NCI-H345 (cell line): Measurements from ENCODE around the gene FBXO8.
A peak's percentile ranks its signal among the peaks of the same experiment; 100 is the strongest.
"Not testable (repeated sequence)": the region's sequence is repeated elsewhere in the genome, so short reads cannot be mapped to it uniquely, and the experiment has no call there.

ENCODE experiments used
- DNase-seq: peaks from one replicate; lab custom pipeline; 2025; lab: John Stamatoyannopoulos, UW

The FBXO8 gene

DNA sequence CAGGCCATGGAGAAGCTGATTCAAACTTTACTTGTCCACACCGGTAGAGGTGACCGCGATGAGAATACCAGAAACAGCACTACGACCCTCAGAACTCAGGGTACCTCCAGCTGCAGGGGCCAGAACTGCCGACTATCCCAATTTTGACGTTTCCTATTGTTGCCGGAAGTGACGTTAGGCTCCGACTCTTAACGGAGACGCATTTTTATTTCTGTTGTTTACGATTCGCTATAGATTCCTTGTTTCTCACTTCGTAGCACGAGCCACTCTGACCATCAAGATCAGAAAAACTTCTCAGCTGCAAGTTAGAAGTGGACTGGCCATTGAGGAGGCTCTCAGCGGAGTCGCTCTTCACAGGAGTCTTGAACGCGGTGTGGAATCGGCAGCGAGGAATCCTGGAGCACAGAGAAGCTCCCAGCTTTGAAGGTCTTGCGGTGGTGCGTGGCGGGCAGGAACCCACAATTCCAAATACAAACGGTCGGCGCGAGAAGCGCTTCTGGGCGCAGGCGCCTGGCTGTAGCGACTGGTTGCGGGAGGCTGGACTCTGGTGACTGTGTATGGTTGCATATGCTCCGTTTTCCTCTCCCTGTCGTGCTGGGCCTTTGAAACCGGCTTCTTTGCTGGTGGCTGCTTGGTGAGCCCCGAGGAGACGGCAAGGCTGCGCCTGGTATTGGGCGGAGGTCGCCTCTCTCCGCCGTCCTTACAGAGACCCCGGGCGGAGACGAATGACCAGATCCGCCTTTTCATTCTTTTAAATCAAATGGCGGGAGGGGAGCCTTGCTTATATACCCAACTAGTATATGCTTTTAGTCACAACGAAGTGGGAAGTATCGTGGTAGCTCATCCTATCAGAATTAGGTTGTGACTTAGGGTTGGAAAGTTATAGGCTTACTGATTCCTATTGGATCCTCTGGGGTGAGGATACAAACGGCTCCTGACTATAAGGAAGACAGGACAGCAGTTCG is at the start of gene FBXO8, which contains the start of gene CEP44:
Gene FBXO8, minus strand, starts transcription at position 161 of the 965 bp plus-strand sequence. CDS start 20,575 bp downstream, outside the sequence.
Gene CEP44, plus strand, starts transcription at position 405 of the 965 bp plus-strand sequence. CDS start 15,211 bp downstream, outside the sequence.
- DNase-seq = peak; percentile 68

DNA sequence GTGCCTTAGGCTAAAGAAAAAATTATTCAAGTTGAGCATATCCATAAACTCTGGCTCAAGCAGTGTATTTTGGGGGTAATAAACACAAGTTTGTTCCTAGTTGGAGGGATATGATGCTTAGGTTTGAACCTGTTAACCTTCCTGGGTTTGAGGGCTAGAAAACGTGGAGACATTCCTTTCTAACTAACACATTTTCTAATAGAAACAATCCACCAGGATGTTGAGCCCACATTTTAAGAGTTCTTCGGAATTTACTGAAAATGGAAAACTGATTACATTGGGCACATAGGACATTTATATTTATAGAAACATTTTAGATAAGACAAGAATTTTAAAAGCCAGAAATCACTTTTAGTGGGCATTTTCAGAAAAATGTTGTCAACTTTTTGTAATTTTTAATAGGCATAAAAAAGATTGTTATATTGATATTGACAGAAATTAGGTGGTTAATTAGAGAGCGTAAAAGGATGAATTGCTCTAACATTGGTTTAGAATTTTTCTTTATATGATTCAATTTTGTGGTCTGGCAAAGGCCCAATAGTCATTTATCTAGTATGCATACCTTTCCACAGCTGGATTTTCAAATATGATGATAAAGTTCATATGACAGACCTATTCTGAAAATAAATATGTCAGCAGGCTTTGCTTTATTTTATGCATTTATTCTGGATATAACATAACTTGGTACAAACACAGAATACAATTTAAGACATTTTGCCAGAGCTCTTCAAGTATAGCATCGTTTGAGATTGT is 49.5 kb upstream of the FBXO8 start:
- no peak for DNase-seq

DNA sequence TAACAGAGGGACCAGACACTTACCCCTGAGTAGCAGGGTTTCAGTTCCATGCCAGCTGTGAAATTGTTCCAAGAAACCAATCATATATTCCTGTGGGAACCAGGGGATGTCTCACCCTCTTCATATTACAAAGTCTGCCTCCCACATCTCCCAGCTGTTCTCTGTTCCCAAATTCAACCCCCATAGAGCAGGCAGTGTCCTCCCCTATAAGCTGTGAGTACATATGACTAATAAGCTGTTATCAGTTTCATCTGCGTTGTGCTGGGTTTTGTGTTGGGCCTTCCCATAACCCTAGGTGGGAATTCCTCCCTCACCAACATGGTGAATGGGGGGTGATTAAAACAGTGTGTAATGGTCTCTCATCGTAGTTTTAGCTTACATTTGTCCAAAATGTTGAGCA is 41.3 kb upstream of the FBXO8 start:
- DNase-seq = no peak

DNA sequence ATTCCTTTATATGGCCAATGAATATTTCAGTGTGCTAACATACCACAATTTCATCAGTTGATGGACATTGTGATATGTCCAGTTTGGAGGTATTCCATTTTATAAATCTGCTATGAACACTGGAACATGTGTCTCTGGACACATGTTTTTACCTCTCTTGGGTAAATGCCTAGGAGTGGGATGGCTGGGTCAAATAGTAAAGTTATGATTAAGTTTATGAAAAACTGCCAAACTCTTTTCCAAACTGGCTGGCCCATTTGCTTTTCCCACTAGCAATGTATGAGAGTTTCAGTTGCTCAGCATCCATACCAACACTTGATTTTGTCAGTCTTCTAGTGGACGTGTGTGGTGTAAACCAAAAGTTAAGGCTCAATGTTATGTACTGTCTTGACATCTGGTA is 40.8 kb upstream of the FBXO8 start:
- no peak for DNase-seq

DNA sequence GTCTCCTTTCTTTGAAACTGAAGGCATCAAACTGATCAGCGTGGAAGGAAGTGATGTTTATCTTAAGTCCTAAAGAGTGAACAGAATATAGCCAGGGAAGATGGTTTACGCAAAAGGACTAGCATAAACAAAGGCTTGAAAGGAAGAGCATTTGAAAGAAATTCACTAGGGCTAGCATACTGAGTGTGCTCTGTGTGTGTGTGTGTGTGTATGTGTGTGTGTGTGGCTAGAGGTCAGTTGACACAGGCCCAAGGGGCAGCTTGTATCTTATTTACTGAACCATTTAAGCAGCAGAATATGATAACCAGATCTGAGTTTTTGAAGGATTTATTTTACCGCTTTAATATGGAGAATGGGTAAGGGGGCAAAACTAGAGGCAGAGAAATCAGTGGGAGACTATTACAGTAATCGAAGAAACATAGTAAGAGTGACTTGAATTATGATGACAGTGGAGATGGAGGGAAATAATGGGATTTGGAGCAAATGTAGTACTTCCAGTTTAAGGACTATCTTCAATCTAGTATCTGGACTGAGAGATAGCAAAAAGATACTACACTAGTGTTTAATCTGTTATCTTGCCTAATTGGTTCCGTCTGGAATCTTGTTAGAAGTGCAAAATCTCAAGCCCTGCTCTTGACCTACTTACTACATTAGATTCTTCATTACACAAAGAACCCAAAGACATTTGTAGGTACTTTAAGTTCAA is 37.2 kb upstream of the FBXO8 start:
- DNase-seq = no peak

DNA sequence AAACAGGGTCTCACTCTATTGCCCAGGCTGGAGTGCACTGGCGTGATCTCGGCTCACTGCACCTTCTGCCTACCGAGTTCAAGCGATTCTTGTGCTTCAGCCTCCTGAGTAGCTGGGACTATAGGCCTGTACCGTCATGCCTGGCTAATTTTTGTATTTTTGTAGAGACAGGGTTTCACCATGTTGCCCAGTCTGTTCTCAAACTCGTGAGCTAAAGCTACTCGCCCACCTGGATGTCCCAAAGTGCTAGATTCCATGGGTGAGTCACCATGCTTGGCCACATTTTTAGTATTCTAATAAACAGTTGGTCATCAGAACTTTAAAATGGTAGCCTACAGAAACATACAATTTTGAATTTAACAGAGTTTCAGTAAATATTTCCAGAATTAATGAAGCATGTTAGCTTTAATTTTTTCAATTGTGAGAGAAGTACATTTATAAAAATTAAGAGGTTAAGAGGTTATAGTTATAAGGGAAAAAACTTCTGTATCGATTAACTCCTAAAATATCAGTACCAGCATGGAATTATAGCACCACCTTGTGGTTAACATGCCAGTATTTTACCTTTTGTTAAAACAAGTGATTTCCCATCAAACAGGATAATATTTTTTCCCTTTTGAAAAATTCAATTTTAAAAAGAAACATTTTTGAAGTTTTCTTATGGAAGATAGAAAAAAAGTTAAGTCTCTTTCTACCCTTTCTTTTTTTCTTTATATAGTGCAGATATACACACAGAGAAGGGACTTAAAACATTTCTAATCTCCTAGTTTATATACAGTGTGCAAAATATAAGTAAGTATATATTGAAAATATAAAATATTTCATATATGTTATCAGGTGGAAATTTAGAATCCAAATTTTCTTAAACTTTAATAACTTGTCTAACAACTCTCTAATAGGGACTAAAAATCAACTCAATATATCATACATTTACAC is 35.6 kb upstream of the FBXO8 start:
- DNase-seq = peak; percentile 7

GRCh38 chr4:174317531-174317930 is 34.1 kb upstream of the FBXO8 start:
- peak; percentile 7 for DNase-seq

DNA sequence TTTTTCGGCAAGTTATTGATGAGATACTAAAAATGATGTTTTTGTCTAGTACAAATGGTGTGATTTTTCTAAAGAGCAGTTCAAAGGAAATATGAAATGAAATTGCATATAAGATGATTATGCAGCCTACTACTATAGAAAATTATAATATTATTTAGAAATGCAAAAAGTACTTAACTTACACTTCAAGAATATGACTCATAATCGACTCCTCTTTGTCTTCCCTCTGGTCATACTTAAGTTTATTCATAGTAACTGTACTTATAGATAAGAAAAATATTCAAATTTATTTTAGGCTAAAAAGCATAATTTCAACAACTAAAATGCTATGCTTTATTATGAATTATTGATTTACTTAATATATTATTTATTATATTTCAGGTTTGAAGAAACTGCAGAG is 33.5 kb upstream of the FBXO8 start:
- DNase-seq = no peak

DNA sequence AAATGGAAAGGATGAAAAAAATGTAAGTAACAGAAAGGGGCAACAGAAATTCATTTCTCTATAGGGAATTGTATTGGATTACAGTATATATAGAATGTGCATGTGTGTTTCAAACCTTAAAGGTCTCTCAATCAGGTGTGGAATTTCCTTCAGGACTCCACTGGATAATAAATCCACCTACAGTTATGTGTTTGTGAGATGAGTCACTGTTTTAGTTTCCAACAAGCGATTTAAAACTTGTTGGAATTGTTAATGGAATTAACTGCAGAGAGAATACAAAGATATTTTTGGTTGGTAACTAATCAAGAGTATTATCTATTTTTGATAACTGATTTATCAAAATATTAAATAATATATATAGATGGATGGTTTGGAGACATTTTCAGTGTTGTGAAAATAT is 33.1 kb upstream of the FBXO8 start:
- no peak for DNase-seq

DNA sequence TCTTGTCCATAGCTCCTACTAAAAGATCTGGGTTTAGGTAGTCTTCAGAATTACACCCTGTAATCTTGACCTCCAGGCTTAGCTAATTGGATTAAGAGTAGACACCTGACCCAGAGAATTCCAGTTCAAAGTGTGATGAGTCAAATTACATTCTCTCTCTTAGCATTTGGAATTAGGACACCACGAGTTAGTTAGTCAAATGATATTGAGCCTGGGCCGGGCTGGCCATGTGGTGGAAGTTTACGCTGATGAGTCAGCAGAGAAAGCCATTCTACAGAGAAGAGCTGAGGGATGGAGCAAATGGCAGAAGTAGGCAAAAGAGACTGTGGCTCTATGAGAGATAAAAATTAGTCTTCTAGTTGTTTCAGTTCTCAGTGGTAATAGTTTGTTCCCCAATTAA is 31.3 kb upstream of the FBXO8 start:
- DNase-seq = no peak

GRCh38 chr4:174314274-174314673 is 30.8 kb upstream of the FBXO8 start:
- DNase-seq = no peak

GRCh38 chr4:174312993-174313392 is 29.5 kb upstream of the FBXO8 start:
- no peak for DNase-seq

DNA sequence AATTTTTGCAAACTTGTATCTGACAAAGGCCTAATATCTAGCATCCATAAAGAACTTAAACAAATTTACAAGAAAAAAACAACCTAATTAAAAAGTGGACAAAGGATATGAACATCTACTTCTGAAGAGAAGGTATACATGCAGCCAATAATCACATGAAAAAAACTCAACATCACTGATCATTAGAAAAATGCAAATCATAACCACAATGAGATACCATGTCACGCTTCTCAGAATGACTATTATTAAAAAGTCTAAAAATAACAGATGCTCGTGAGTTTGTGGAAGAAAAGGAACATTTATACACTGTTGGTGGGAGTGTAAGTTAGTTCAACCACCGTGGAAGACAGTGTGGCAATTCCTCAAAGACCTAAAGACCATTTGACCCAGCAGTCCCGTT is 24.2 kb upstream of the FBXO8 start:
- no peak for DNase-seq

DNA sequence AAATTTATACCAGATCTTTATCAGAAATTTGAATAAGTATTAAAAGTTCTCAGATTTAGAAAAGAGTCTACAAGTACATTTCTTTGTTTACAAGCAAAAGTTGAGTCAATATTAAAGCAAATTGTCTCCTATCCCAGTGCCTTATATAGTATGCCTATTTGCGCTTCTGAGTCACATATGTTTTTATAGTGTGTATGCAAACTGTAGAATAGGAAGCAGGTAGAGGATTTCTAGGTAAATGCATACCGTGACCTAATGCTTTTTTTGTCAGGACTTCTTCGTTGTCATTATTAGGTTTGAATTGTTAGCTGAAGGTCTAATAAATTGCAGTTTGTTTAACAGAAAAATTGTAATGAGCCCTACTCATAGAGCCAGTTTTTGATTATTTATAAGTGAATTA is 22.5 kb upstream of the FBXO8 start:
- DNase-seq = no peak

DNA sequence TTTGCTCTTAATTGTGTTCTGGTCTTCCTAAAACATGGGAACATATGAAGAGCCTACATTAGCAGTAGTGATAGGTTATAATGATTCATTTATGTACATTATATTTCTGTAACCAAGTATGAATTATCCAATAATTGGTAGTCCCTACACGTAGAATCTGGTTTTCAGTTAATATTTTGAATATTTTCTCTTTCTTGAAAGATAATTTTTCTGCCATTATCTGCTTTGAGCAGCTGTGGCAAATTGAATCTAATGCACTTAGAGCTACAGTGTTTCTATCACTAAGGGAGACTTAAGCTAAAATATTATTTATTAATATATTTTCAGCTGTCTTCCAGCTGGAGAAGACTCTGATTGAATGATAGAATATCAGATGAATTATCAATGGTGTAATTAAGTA is 21.2 kb upstream of the FBXO8 start:
- no peak for DNase-seq

- no peak for DNase-seq
Observed at GRCh38 chr4:174303687-174304086, 20.2 kb upstream of the FBXO8 start.

DNA sequence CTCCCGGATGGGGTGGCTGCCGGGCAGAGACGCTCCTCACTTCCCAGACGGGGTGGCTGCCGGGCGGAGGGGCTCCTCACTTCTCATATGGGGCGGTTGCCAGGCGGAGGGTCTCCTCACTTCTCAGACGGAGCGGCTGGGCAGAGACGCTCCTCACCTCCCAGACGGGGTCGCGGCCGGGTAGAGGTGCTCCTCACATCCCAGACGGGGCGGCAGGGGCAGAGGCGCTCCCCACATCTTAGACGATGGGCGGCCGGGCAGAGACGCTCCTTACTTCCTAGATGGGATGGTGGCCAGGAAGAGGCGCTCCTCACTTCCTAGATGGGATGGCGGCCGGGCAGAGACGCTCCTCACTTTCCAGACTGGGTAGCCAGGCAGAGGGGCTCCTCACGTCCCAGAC is 11.7 kb upstream of the FBXO8 start:
- not testable (repeated sequence) for DNase-seq

DNA sequence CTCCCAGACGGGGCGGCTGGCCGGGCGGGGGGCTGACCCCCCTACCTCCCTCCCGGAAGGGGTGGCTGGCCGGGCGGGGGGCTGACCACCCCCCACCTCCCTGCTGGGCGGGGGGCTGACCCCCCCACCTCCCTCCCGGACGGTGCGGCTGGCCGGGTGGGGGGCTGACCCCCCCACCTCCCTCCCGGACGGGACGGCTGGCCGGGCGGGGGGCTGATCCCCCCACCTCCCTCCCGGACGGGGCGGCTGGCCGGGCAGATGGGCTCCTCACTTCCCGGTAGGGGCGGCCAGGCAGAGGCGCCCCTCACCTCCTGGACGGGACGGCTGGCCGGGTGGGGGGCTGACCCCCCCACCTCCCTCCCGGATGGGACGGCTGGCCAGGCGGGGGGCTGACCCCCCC is 11.2 kb upstream of the FBXO8 start:
- DNase-seq = not testable (repeated sequence)

GRCh38 chr4:174292473-174292872 is 9.0 kb upstream of the FBXO8 start:
- no peak for DNase-seq

DNA sequence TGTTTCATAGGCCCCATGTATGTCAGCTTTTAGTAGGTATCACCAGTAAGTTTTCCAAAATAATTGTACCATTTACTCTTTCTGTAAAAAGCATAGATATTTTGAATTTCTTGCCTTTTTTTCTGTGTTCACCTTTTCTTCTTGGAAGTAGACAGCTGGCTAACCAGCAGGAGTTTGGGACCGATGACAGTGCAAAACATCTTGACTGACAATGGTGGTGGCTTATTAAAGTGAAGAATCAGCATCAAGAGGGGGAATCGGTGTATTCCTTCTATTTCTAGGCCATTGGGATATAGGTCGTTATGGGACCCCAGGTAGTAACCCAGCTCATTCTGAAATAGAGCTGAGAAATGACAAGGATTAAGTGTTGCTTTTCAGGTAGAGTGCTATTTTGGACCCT is 3.4 kb upstream of the FBXO8 start:
- DNase-seq = no peak

GRCh38 chr4:174284487-174284886 is 1.0 kb upstream of the FBXO8 start:
- DNase-seq = peak; percentile 13
